Upper lobe of left lung (tissue), 6 donors: Measurements from ENCODE around the gene RHOH. TPM values are rescaled to one million over a fixed set of nuclear protein-coding genes. Genes with fewer than 3 reads are reported as not detected.

Experiments
- ATAC-seq, 2 donors: fragments of 200-7000 bp; cut with Tn5 transposase; one replicate each; pipeline ENCODE4 v1.9.1; 2022; ENCODE audit warnings: mild to moderate bottlenecking in 2 of 2, moderate library complexity in 2 of 2; ENCODE audit not compliant: low FRiP score in 2 of 2
- DNase-seq, 2 donors: peaks; one replicate each; pipeline ENCODE4 v3.0.0-alpha.2; 2019 to 2020
- H3K27ac ChIP-seq, 4 donors: fragments of 200-600 bp; sonication (generic); one replicate each; pipeline ENCODE4 v1.5.1; 2016 to 2019
- H3K27me3 ChIP-seq, 4 donors: fragments of 200-600 bp; sonication (generic); one replicate each; pipeline ENCODE4 v1.5.1; 2017 to 2019
- H3K36me3 ChIP-seq, 4 donors: fragments of 200-600 bp; sonication (generic); one replicate each; pipeline ENCODE4 v1.5.1; 2016 to 2019
- H3K4me1 ChIP-seq, 4 donors: fragments of 200-600 bp; sonication (generic); one replicate each; pipeline ENCODE4 v1.5.1; 2018 to 2019
- H3K4me3 ChIP-seq, 4 donors: fragments of 200-600 bp; sonication (generic); one replicate each; pipeline ENCODE4 v1.5.1; 2017 to 2019; ENCODE audit warnings: mild to moderate bottlenecking in 2 of 4, moderate library complexity in 1 of 4
- H3K9me3 ChIP-seq, 4 donors: fragments of 200-600 bp; sonication (generic); one replicate each; pipeline ENCODE4 v1.5.1; 2018 to 2019
- EP300 ChIP-seq, 4 donors: sonication (generic); formaldehyde crosslinking; IDR thresholded peaks; one replicate each; pipeline ENCODE4 v1.5.1; 2017; ENCODE audit warnings: antibody characterized with exemption in 4 of 4, control low read depth in 2 of 4
- POLR2A ChIP-seq, 4 donors: fragments of 450-650 bp; IDR thresholded peaks; one replicate each; pipeline ENCODE4 v1.5.1; 2016 to 2017; ENCODE audit warnings: antibody characterized with exemption in 4 of 4, mild to moderate bottlenecking in 2 of 4
- POLR2AphosphoS5 ChIP-seq, 2 donors: sonication (generic); formaldehyde crosslinking; IDR thresholded peaks; one replicate each; pipeline ENCODE4 v1.5.1; 2017; ENCODE audit warnings: antibody characterized with exemption in 2 of 2
- WGBS, 2 donors: methylation state at CpG; one replicate each; pipeline ENCODE4 v1.1.5; 2017 to 2018; 5-methylcytosine and 5-hydroxymethylcytosine counted together
- total RNA-seq, 6 donors: library from RNA; depleted of rRNA in 4 of 6; stranded (reverse); fragments of >200 nt in 4 of 6; gene quantifications; one replicate each; pipeline versions ENCODE4 v1.1.0 to v1.2.1, GENCODE V29; 2016 to 2021
- TF ChIP-seq, protein P1 (sequence below), 6 experiments: fragments of 450-650 bp in 4 of 6; fragments of 200-600 bp in 2 of 6; sonication (generic) in 2 of 6; IDR thresholded peaks; one replicate each; pipeline ENCODE4 v1.5.1; 2016 to 2019; ENCODE audit warnings: antibody characterized with exemption in 6 of 6
- donor health status: DM: no; HTN: no; CAD: no; lungs with moderate emphysema.
- donor health status: DM: no; HTN: yes; CAD: no; lungs with severe emphysema.

The RHOH gene
- total RNA-seq, 6 donors from 2014 or later: 5.5 to 19.9 (median 8.4) TPM

DNA sequence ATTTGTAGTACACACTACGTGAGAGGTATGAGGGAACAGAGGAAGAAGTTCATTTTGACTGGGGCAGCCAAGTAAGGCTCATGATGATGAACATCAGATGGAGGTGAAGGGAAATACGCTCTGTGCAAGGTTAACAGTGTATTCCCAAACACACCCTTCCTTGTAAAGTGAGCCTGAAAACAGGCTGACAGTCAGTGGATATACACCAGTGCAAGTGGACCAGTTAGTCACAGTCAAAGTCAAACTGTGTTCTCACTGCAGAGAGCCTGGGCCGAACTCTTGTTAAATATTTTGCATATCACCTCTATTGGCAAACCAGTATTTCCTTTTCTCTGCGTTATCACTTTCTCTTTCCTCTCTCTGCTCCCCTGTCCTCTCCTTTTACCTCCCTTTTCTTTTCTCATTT, 23.4 kb upstream of the RHOH start:
- ATAC-seq (no peak), DNase-seq (no peak)
- H3K4me3 ChIP-seq: no peak overlapping the region
- H3K27ac ChIP-seq: no peak overlapping the region
- no peaks in the 10 kb centered on the region for H3K36me3 ChIP-seq
- no peaks in the 10 kb centered on the region for H3K4me1 ChIP-seq
- H3K9me3 ChIP-seq: no peaks in the 10 kb centered on the region
- TF ChIP-seq, protein P1, sequence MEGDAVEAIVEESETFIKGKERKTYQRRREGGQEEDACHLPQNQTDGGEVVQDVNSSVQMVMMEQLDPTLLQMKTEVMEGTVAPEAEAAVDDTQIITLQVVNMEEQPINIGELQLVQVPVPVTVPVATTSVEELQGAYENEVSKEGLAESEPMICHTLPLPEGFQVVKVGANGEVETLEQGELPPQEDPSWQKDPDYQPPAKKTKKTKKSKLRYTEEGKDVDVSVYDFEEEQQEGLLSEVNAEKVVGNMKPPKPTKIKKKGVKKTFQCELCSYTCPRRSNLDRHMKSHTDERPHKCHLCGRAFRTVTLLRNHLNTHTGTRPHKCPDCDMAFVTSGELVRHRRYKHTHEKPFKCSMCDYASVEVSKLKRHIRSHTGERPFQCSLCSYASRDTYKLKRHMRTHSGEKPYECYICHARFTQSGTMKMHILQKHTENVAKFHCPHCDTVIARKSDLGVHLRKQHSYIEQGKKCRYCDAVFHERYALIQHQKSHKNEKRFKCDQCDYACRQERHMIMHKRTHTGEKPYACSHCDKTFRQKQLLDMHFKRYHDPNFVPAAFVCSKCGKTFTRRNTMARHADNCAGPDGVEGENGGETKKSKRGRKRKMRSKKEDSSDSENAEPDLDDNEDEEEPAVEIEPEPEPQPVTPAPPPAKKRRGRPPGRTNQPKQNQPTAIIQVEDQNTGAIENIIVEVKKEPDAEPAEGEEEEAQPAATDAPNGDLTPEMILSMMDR (IDR thresholded peaks at IDR 0.05): no peak
- no peak for TF ChIP-seq EP300 (IDR thresholded peaks at IDR 0.05)
- no peak for TF ChIP-seq POLR2AphosphoS5 (IDR thresholded peaks at IDR 0.05)
- no peak for TF ChIP-seq POLR2A (IDR thresholded peaks at IDR 0.05)
- 43 to 49% methylated on average over 4 of the region's 4 CpGs for WGBS, 2 donors
- H3K27me3 ChIP-seq: no peaks in the 10 kb centered on the region

DNA sequence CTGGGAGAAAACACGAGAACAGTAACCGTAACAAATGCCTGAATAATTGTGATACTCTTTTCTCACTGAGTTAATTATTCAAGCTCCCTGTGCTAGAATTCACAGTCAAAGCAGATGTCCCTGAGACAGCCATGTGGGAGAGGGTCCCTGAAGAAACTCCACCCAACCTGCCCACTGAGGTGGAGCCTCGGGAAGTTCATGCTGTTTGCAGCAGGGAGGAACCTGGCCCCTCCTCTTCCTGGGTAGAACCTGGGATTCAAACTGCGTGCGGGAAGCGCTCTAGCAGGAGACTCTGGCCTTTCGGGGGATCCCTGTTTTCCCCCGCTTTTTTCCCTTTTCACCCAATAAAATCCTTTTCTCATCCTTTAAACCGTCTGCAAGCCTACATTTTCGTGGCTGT, 20.2 kb upstream of the RHOH start:
- DNase-seq (no peak), ATAC-seq (no peak)
- no peaks in the 10 kb centered on the region for H3K4me1 ChIP-seq
- H3K36me3 ChIP-seq: no peaks in the 10 kb centered on the region
- 66 to 67% methylated on average over 10 of the region's 10 CpGs for WGBS, 2 donors
- no peak for TF ChIP-seq POLR2AphosphoS5 (IDR thresholded peaks at IDR 0.05)
- no peaks in the 10 kb centered on the region for H3K9me3 ChIP-seq
- no peak overlapping the region for H3K4me3 ChIP-seq
- no peak overlapping the region for H3K27ac ChIP-seq
- H3K27me3 ChIP-seq: no peaks in the 10 kb centered on the region

DNA sequence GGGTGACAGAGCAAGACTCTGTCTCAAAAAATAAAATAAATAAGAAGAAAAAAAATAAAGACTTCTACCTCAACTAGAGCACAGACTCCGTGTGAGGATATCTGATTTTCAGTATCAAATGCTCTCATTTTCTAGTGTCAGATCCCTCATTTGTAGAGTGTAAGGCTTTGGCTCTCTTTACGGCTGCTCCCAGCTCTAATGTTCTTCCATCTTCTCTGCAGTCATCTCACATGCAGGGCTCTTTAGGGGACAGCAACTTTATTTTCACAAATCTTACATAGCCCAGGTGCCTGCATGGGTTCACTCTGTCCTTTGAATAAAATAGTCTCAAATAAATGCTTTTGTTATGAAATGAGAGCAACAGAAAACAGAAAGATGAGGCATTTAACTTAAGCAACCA, 19.2 kb upstream of the RHOH start:
- Histone ChIP-seq H3K4me3 (no peak overlapping the region), H3K27me3 (no peaks in the 10 kb centered on the region), H3K9me3 (no peaks in the 10 kb centered on the region), H3K4me1 (no peaks in the 10 kb centered on the region), H3K27ac (no peak overlapping the region), H3K36me3 (no peaks in the 10 kb centered on the region)
- TF ChIP-seq, protein P1 (IDR thresholded peaks at IDR 0.05): no peak
- no peak for TF ChIP-seq POLR2A (IDR thresholded peaks at IDR 0.05)
- no peak for TF ChIP-seq POLR2AphosphoS5 (IDR thresholded peaks at IDR 0.05)
- no peak for TF ChIP-seq EP300 (IDR thresholded peaks at IDR 0.05)
- DNase-seq: no peak
- WGBS, 2 donors: 83 to 86% methylated on average over 2 of the region's 2 CpGs
- ATAC-seq: no peak

DNA sequence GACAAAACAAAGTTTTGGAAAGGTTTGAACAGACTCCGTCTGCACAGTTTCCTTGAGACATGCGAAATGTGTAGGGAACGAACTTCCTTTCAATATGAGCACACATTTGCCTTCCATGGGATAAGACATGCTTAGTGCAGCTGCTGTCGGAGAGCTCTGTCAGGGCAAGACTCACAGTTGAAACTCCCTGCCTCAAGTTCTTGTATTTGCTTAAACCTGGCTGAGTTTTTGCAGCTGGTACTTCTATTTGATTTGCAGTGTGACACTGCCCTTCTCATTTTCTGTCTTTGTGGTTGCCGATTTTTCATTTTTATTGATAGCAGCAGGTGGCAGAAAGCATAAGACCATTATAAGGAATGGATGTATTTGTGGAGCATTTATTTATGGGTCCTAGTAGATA, 18.2 kb upstream of the RHOH start:
- H3K27me3 ChIP-seq: no peaks in the 10 kb centered on the region

DNA sequence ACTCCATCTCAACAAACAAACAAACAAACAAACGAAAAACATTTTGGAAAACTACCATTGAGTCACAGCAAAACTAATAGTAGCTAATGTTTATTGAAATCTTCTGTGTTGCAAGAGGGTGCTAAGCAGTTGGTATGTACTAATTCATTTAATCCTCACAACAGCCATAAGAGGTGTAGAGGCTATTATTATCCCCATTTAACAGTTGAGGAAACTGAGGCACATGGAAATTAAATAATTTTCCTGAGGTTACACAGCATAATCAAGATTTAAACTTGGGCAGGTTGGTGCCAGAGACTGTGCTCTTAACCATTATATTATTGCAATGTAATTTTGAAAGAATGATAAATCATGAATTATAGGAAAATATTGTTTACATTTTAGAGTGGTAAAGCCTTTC, 17.5 kb upstream of the RHOH start:
- H3K27ac ChIP-seq: no peak overlapping the region
- no peak for ATAC-seq
- 87 to 100% methylated on average over 1 of the region's 1 CpG for WGBS, 2 donors

More for the DNA sequence above, 18.2 kb upstream of the RHOH start:
- H3K4me1 ChIP-seq: no peaks in the 10 kb centered on the region
- no peak for TF ChIP-seq POLR2AphosphoS5 (IDR thresholded peaks at IDR 0.05)
- TF ChIP-seq POLR2A (IDR thresholded peaks at IDR 0.05): no peak
- no peak for TF ChIP-seq EP300 (IDR thresholded peaks at IDR 0.05)
- TF ChIP-seq, protein P1 (IDR thresholded peaks at IDR 0.05): no peak
- 46 to 62% methylated on average over 5 of the region's 5 CpGs for WGBS, 2 donors
- no peak for DNase-seq
- no peaks in the 10 kb centered on the region for H3K36me3 ChIP-seq
- H3K27ac ChIP-seq: no peak overlapping the region
- no peak overlapping the region for H3K4me3 ChIP-seq
- H3K9me3 ChIP-seq: no peaks in the 10 kb centered on the region
- ATAC-seq: no peak

More for the DNA sequence above, 17.5 kb upstream of the RHOH start:
- H3K36me3 ChIP-seq: no peaks in the 10 kb centered on the region
- TF ChIP-seq, protein P1 (IDR thresholded peaks at IDR 0.05): no peak
- no peak for TF ChIP-seq EP300 (IDR thresholded peaks at IDR 0.05)
- TF ChIP-seq POLR2AphosphoS5 (IDR thresholded peaks at IDR 0.05): no peak
- TF ChIP-seq POLR2A (IDR thresholded peaks at IDR 0.05): no peak
- no peaks in the 10 kb centered on the region for H3K4me1 ChIP-seq
- no peaks in the 10 kb centered on the region for H3K27me3 ChIP-seq
- DNase-seq: no peak
- H3K4me3 ChIP-seq: no peak overlapping the region
- H3K9me3 ChIP-seq: no peaks in the 10 kb centered on the region
